HG03039 (cell line): Measurements from ENCODE around the gene GGTLC3.
"Not testable (repeated sequence)": the region's sequence is repeated elsewhere in the genome, so short reads cannot be mapped to it uniquely, and the experiment has no call there.

Experiments used
- ATAC-seq: cut with Tn5 transposase; IDR thresholded peaks from one replicate; pipeline ENCODE4 v1.9.1; 2021; ENCODE audit warnings: mild to moderate bottlenecking, moderate library complexity; ENCODE audit not compliant: unreplicated experiment

The GGTLC3 gene

DNA sequence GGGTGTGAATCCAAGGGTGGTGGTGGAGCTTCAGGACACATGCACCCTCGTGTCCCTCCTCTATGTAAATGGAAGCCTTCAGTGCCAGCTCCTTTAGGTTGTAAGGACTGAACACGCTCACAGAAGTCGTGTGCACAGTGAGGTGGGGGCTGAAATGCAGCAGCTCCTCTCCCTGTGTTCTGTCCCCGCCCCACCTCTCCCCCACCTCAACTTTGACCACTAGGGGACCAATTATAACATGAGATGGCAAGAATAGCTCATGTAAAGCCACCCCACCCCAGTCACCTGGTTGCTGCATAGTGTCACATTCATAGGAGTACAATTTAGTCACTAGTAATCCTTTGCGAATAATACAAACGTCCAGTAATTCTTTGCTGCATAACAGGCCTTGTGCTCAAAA is 4.8 kb upstream of the GGTLC3 start:
- ATAC-seq = not testable (repeated sequence)

DNA sequence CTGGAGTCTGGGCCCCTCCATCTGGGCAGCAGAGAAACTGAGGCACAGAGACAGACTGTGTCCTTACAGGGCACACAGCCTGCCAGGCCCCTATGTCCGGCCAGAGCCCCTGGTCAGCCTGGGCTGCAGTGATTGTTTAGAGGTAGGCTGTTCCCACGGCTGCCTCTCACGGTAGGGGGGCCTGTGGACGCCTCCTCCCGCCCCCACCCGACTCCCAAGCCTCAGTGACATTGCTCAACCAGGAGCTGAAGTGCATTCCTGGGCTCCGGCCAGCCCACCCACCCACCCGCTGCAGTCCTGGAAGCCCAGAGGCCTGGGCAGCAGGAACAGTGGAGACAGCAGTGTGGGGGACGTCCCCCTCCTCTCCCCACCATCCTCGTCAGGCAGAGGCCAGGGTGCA is 4.5 kb downstream of the GGTLC3 start:
- not testable (repeated sequence) for ATAC-seq

DNA sequence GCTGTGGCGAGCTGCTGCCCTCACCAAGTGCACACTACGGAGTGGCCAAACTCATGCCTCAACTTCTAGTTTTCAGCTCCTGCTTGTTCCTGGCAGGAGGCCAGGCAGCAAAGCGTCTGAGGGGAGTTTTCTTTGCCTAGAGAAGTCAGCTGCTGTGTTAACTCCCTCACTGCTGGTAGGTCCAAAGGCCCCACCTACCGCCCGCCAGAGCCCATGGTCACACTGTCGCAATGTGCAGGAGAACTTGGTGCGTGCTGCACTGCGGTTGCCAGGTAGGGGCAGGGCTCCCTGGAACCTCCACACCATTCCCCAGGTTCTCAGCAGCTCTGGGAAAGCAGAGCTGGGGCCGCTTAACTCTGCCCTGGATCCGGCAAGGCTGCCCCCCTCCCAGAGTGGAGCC is 5.6 kb downstream of the GGTLC3 start:
- ATAC-seq = not testable (repeated sequence)

DNA sequence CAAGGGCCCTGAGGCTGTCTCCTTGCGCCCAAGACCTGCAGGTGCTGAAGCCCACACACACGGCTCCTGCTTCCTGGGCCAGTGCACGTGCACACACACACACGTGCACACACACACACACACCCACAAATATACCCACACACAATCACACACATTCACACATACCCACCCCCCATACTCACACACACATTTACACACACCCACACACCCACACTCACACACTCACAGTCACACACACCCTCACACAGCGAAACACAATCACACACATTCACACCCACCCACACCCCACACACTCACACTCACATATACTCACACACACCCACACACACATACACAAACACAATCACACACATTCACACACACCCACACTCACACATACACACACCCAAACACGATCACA is 6.6 kb downstream of the GGTLC3 start:
- not testable (repeated sequence) for ATAC-seq

DNA sequence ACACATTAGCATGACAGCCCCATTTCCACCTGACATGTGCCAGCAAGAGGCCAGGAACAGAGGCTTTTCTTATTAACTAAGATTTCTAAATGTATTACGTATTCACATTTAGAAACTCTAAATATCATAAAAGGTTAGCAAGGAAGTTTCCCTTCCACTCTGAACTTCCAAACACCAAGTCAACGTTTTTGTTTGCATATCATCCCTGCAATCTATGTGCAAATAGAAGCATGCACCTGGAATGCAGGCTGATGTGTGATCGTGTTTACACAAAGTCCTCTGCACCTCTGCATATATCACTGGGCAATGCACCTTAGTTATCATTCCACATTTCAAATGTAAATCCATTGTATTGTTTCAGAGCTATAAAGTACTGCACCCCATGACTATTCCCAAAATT is 21.7 kb downstream of the GGTLC3 start:
- ATAC-seq = not testable (repeated sequence)
